Central memory CD8-positive, alpha-beta T cell (primary cell): Measurements from ENCODE around the gene FRAT2.
"Not testable (repeated sequence)": the region's sequence is repeated elsewhere in the genome, so short reads cannot be mapped to it uniquely, and the experiment has no call there.

ENCODE experiments used
- ATAC-seq: fragments of 150-1000 bp; cut with Tn5 transposase; replicated peaks from 2 replicates; pipeline ENCODE4 v1.10.0; 2022; ENCODE audit warnings: mild to moderate bottlenecking, moderate FRiP score, moderate number of reproducible peaks; ENCODE audit not compliant: poor library complexity, severe bottlenecking; ENCODE audit errors: extremely low read depth
- DNase-seq, 2 donors: peaks; one replicate each; pipeline ENCODE4 v3.0.0; 2021; ENCODE audit warnings: low spot score in 2 of 2
- H3K27ac Mint-ChIP-seq: one replicate; pipeline ENCODE4 v1.8.0; 2022; ENCODE audit warnings: low read depth, mild to moderate bottlenecking, moderate library complexity, mixed read lengths
- H3K27me3 Mint-ChIP-seq: one replicate; pipeline ENCODE4 v1.8.0; 2022; ENCODE audit warnings: mixed read lengths
- H3K36me3 Mint-ChIP-seq: one replicate; pipeline ENCODE4 v1.8.0; 2022; ENCODE audit warnings: mild to moderate bottlenecking, moderate library complexity, mixed read lengths; ENCODE audit not compliant: insufficient read depth
- H3K4me1 Mint-ChIP-seq: one replicate; pipeline ENCODE4 v1.8.0; 2022; ENCODE audit warnings: mixed read lengths
- H3K4me3 Mint-ChIP-seq: one replicate; pipeline ENCODE4 v1.8.0; 2022; ENCODE audit warnings: mild to moderate bottlenecking, moderate library complexity, mixed read lengths
- H3K9me3 Mint-ChIP-seq: one replicate; pipeline ENCODE4 v1.8.0; 2022; ENCODE audit warnings: mixed read lengths

Gene FRAT2

GRCh38 chr10:97347317-97347716 lies 12.8 kb upstream of the FRAT2 start:
- Mint-ChIP-seq H3K4me3 (no peak overlapping the region), H3K9me3 (no peaks in the 10 kb centered on the region), H3K27ac (no peak overlapping the region), H3K27me3 (no peaks in the 10 kb centered on the region), H3K36me3 (no peaks in the 10 kb centered on the region), H3K4me1 (no peaks in the 10 kb centered on the region)
- no peak for DNase-seq
- no peak for ATAC-seq

- H3K9me3 Mint-ChIP-seq, H3K4me3 Mint-ChIP-seq, ATAC-seq, DNase-seq, H3K27me3 Mint-ChIP-seq, H3K4me1 Mint-ChIP-seq, H3K36me3 Mint-ChIP-seq, H3K27ac Mint-ChIP-seq: not testable (repeated sequence)
Measured at GRCh38 chr10:97343664-97344063, 9.1 kb upstream of the FRAT2 start.

- H3K9me3 Mint-ChIP-seq, result no peaks in the 10 kb centered on the region
- no peaks in the 10 kb centered on the region for H3K36me3 Mint-ChIP-seq
- H3K4me1 Mint-ChIP-seq, result no peaks in the 10 kb centered on the region
- DNase-seq (no peak), ATAC-seq (no peak)
- H3K27me3 Mint-ChIP-seq, result no peaks in the 10 kb centered on the region
- H3K4me3 Mint-ChIP-seq, result no peak overlapping the region
- H3K27ac Mint-ChIP-seq, result no peak overlapping the region
Measured at GRCh38 chr10:97341416-97341815, 6.9 kb upstream of the FRAT2 start.

- Mint-ChIP-seq H3K4me3 (no peak overlapping the region), H3K4me1 (peaks cover 7% of the 10 kb centered on the region), H3K36me3 (peaks cover 6% of the 10 kb centered on the region), H3K27me3 (no peaks in the 10 kb centered on the region), H3K9me3 (no peaks in the 10 kb centered on the region), H3K27ac (no peak overlapping the region)
- ATAC-seq (no peak), DNase-seq (no peak)
Measured at GRCh38 chr10:97338041-97338440, 3.5 kb upstream of the FRAT2 start.

- Mint-ChIP-seq H3K27me3 (no peaks in the 10 kb centered on the region), H3K27ac (no peak overlapping the region), H3K36me3 (peaks cover 11% of the 10 kb centered on the region), H3K4me1 (peaks cover 15% of the 10 kb centered on the region), H3K9me3 (no peaks in the 10 kb centered on the region), H3K4me3 (no peak overlapping the region)
- ATAC-seq (no peak), DNase-seq (no peak)
Measured at GRCh38 chr10:97336942-97337831, 2.7 kb upstream of the FRAT2 start.

- Mint-ChIP-seq H3K9me3 (no peaks in the 10 kb centered on the region), H3K36me3 (peaks cover 13% of the 10 kb centered on the region), H3K4me1 (peaks cover 23% of the 10 kb centered on the region), H3K27ac (no peak overlapping the region), H3K27me3 (no peaks in the 10 kb centered on the region), H3K4me3 (no peak overlapping the region)
- ATAC-seq (no peak), DNase-seq (no peak)
Measured at GRCh38 chr10:97336446-97336845, 1.9 kb upstream of the FRAT2 start.

- H3K4me3 Mint-ChIP-seq, result peak overlapping the region; percentile 93
- ATAC-seq (no peak), DNase-seq (no peak)
- H3K27ac Mint-ChIP-seq, result no peak overlapping the region
- H3K27me3 Mint-ChIP-seq, result no peaks in the 10 kb centered on the region
- peaks cover 15% of the 10 kb centered on the region for H3K36me3 Mint-ChIP-seq
- peaks cover 27% of the 10 kb centered on the region for H3K4me1 Mint-ChIP-seq
- no peaks in the 10 kb centered on the region for H3K9me3 Mint-ChIP-seq
Measured at GRCh38 chr10:97336006-97336405, 1.5 kb upstream of the FRAT2 start.

GRCh38 chr10:97335188-97335619 lies 675 bp upstream of the FRAT2 start:
- ATAC-seq (no peak), DNase-seq (no peak)
- H3K4me3 Mint-ChIP-seq, result peak overlapping the region; percentile 93
- H3K27ac Mint-ChIP-seq, result peak overlapping the region; percentile 78
- no peaks in the 10 kb centered on the region for H3K27me3 Mint-ChIP-seq
- no peaks in the 10 kb centered on the region for H3K9me3 Mint-ChIP-seq
- peaks cover 28% of the 10 kb centered on the region for H3K4me1 Mint-ChIP-seq
- H3K36me3 Mint-ChIP-seq, result peaks cover 15% of the 10 kb centered on the region

GRCh38 chr10:97333601-97334369 lies 744 bp downstream of the FRAT2 start:
- Mint-ChIP-seq H3K9me3 (no peaks in the 10 kb centered on the region), H3K27ac (peak overlapping the region; percentile 89), H3K4me1 (peaks cover 34% of the 10 kb centered on the region), H3K4me3 (peak overlapping the region; percentile 93), H3K27me3 (no peaks in the 10 kb centered on the region), H3K36me3 (peaks cover 18% of the 10 kb centered on the region)
- ATAC-seq, result peak; percentile 38
- peak; percentile 17 to 25 for DNase-seq

- Mint-ChIP-seq H3K36me3 (peaks cover 20% of the 10 kb centered on the region), H3K4me1 (peaks cover 34% of the 10 kb centered on the region), H3K27ac (peak overlapping the region; percentile 89), H3K4me3 (peak overlapping the region; percentile 93), H3K27me3 (no peaks in the 10 kb centered on the region), H3K9me3 (no peaks in the 10 kb centered on the region)
- no peak for ATAC-seq
- DNase-seq, result no peak
Measured at GRCh38 chr10:97333351-97333600, 1.3 kb downstream of the FRAT2 start.

GRCh38 chr10:97332591-97333350 lies 1.8 kb downstream of the FRAT2 start:
- H3K4me3 Mint-ChIP-seq, result peak overlapping the region; percentile 93
- H3K27ac Mint-ChIP-seq, result peak overlapping the region; percentile 89
- no peak for ATAC-seq
- H3K27me3 Mint-ChIP-seq, result no peaks in the 10 kb centered on the region
- no peaks in the 10 kb centered on the region for H3K9me3 Mint-ChIP-seq
- no peak for DNase-seq
- peaks cover 23% of the 10 kb centered on the region for H3K36me3 Mint-ChIP-seq
- peaks cover 39% of the 10 kb centered on the region for H3K4me1 Mint-ChIP-seq

GRCh38 chr10:97331153-97331703 lies 3.3 kb downstream of the FRAT2 start:
- DNase-seq, result no peak

More at GRCh38 chr10:97331153-97331703, 3.3 kb downstream of the FRAT2 start:
- Mint-ChIP-seq H3K27ac (peak overlapping the region; percentile 25), H3K9me3 (no peaks in the 10 kb centered on the region), H3K4me1 (peaks cover 47% of the 10 kb centered on the region), H3K27me3 (no peaks in the 10 kb centered on the region), H3K4me3 (peak overlapping the region; percentile 93), H3K36me3 (peaks cover 23% of the 10 kb centered on the region)
- ATAC-seq, result no peak
